LHCN-M2 (cell line): Measurements from ENCODE around the gene TSPYL4. TPM values are rescaled to one million over a fixed set of nuclear protein-coding genes. Genes with fewer than 3 reads are reported as not detected.
A peak's percentile ranks its signal among the peaks of the same experiment; 100 is the strongest.
"Not testable (repeated sequence)": the region's sequence is repeated elsewhere in the genome, so short reads cannot be mapped to it uniquely, and the experiment has no call there.

Experiments
- DNase-seq: peaks from one replicate; pipeline ENCODE4 v3.0.0-alpha.2; 2012; ENCODE audit warnings: low read depth
- polyA plus RNA-seq: library from polyadenylated mRNA; unstranded; fragments of >200 nt; gene quantifications from one replicate; pipeline ENCODE4 v1.2.1, GENCODE V29; 2012; ENCODE audit warnings: missing spikeins
- total RNA-seq: library from RNA; depleted of rRNA; stranded (reverse); fragments of >200 nt; gene quantifications from 2 replicates; pipeline ENCODE4 v1.2.3, GENCODE V29; 2014; rRNA removed

Gene TSPYL4
- total RNA-seq = 16.7 and 18.8 TPM in 2 replicates
- polyA plus RNA-seq = 22.7 TPM

DNA sequence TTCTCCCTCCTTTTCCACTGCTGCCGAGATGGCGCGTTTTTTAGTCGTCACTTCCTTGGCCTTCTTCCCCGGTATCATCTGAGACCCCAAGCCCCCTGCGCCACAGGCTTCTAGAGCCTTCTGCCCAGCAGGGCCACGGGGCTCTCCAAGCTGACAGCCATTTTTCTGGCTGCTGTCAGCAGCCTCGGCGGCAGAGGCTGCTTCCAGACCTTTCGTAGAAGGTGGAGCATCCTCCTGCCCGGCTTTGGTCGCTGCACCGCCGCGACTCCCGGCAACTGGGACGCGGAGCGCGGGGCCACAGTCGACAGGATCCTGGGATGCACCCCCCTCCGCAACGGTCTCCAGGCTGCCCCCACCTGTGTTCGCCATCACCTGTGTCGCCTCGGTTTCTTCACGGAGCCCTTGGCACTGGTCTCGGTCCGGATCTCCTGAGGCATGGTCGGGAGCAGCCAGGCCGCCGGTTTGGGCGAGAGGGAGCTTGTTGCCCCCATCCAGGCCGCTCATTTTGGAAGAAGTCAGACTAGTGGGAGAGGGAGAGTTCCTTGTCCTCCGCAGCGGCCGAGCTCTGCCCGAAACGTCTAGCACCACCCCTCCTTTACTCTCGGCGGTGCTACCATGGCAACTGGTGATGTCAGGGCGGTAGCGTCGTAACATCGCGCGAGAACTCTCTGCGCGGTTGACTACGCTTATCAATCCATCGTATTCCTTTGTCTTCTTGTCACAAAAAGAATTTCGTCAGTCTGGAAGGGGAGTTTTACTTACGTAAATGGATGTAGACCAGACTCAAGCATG is at the start of gene TSPYL4:
TSPYL4 (minus strand) TSS at position 571 of the 792 bp plus-strand sequence; CDS start at position 504, 67 bp downstream.
- peak; percentile 96 for DNase-seq

DNA sequence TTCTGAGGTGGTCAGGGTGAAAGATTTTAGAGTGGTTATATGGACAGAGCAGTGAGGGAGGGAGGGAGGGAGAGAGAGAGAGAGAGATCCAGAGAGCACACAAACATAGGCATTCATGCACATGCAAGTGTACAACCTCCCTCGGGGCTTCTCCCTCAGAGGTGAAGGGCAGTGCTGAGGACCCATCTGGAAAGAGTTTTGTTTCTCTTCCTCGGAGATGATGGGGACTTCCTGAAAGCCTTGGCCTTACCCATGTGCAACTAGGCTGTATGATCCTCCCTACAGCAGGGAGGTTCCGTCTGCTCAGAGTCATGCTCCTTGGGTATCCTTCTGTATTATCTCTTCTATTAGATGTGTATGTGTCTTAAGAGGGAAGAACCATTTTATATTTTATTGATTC is 47.2 kb upstream of the TSPYL4 start:
- no peak for DNase-seq

DNA sequence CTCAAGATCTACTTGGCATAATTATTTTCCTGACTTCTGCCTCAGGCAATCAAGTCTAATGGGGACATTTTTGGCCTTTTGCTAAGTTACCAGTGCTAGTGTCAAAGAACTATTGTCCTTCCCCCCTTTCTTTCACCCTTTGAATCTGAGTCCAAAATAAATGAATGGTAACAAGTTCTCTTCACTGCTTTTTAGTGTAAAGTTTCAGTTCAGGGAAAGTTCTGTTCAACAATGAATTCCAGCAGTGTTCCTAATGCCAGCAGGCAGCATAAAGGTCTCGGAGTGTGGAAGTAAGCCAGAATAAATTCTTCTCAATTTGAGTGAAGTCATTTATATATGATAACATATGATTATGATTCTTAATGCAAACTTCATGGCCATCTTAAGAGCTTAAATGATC is 46.7 kb upstream of the TSPYL4 start:
- no peak for DNase-seq

DNA sequence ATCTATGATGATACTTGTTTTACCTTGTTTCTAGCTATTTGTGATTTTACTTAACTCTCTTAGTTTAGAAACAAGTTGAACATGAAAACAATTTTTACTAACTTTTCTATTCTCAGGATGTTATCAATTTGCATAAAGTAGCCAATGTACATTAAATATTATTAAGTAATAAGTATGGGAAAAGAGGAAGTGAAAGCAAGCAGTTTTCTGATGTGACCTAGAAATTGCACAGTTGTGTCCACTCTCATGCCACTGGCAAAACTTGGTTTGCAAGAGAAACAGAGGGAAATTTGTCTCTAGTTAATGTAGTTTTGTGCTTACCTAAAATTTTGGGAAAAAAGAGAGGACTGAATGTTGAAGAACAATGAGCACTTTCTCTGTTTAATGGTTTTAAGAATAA is 45.1 kb upstream of the TSPYL4 start:
- no peak for DNase-seq

DNA sequence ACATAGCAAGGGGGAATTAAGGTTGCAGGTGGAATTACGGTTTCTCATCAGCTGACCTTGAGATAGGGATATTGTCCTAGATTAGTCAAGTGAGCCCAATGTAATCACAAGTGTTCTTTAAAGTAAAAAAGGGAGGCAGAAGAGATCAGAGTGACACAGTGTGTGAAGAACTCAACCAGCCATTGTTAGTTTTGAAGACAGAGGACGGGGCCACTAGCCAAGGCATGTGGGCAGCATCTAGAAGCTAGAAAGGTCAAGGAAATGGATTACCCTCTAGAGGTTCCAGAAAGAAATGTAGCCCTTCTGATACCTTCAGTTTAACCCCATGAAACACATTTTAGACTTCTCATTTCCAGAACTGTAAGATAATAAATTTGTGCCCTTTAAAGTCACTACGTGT is 44.4 kb upstream of the TSPYL4 start:
- no peak for DNase-seq

DNA sequence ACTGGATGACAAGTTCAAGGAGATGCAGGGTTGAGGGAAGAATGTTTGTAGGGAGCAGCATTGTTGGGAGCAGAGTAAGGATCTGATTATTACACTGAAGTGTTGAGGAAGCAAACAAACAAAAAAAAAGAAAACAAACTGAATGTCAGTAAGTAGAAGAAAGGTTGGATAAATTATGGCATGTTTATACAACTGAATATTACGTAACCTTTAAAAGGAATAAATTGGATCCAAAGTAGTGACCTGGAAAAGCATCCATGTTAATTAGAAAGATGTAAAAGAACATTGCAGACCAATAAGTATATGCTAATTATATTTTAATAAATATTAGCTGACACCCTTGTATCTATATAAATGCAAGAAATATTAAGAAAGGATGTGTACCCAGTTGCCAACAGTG is 38.7 kb upstream of the TSPYL4 start:
- no peak for DNase-seq

DNA sequence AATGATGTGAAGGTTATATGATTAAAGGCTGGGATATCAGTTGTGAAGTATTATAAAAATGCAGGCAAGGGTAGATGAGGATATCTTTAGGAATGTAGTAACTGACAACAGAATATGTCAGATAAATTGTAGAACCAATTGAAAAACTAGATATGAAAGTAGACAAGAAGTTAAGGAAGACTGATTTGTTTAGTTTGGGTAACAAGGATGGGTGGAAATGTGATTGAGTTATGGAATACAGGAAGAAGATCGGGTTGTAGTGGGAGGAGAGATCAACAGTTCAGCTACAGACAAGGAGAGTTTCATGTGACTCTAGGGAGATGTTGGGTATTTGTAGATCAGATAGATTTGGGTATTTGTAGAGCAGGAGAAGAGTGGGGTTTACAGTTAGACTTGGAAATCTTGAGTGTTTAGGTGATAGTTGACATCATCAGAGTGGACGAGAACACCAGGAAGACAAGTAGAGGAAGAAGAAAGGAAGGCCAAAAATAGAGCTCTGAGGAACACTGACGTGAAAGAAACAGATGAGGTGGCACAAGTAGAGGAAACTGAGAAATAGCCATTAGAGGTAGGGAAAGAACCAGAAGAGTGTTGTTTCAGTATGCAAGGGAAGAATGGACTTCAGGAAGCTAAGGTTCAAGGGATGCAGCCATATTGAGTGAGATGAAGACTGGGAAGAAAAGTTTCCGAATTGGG is 38.0 kb upstream of the TSPYL4 start:
- no peak for DNase-seq

DNA sequence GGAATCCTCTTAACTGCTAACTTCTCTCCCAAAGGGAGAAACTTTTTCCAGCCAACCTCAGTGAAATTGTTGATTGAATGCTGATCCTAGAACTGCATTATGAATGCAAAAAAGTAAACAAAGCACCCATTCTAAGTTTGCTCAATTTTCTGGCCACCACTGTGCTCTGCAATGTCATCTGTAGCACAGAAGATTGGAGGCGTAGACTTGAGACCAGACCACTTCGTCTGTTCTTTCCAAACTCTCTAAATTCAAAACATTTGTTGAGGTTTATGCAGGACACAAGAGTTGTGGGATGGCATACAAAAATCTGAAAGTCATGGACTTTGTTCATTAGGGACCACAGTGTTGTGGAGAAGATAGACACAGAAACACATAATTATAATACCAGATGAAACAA is 36.9 kb upstream of the TSPYL4 start:
- no peak for DNase-seq

DNA sequence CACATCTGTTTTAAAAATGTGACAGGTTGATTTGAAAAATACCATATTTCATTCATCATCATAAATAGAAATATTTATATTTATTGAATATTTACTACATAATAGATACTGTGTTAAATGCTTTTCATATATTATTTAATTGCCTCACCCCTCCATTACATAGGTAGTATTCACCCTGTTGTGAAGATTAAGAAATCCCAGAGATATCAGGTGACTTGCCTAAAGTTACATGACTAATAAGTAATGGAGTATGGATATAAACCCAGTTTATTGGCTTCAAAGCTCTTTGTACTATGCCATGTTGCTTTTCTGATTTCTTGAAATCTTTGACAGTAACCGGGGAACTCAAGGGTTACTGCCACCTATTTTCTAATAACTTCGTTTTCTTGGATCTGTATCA is 36.0 kb upstream of the TSPYL4 start:
- DNase-seq = no peak

DNA sequence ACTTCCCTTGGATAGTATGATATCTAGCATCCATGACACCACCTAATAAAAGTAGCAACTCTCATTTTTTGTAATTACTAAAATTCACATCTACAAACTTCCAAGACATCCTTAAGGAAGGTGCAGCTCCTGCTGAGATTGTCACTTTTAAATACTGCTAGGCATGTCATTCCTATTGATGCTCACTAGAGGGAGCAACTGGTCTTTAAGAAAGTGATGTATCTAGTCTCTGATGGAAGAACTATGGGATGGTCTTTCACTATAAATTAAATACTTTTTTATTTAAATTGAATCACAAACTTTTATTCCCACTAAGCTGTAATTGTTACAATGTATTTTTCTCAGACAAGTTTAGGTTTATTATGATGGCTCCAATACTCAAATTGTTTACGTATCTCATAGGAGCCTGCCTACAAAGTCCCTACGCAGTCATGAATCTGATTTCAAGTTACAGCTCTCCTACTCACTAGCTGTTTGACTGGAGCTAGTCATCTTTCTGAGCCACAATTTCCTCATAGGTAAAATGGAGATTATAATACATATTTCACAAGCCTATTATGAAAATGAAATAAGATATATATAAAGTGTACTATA is 33.9 kb upstream of the TSPYL4 start:
- DNase-seq = peak; percentile 49

DNA sequence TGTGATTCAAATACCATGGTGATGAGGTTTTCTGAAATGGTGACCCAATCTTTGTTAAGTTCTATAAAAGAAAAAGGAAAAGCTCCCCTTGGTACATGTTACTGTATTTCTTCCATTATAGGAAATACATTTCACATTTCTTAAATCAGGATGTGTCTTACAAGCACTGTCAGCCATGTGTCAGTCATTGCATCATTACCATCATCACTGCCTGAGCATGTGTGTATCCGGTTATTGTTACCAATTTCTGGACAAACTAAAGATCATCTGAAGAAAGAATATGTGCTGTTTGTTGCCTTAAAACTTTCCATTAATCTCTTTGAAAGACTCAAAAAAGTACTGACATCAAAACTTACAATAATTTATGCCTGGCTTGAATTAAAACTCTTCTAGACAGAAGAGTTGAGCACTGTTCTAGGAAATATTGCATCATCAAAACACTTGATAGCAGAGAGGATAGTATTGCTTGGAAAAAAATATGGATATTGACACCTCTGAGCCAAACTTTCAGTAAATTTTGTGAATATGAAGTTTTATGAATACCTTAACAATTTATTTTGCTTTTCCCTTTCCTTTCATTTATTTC is 33.0 kb upstream of the TSPYL4 start:
- no peak for DNase-seq

DNA sequence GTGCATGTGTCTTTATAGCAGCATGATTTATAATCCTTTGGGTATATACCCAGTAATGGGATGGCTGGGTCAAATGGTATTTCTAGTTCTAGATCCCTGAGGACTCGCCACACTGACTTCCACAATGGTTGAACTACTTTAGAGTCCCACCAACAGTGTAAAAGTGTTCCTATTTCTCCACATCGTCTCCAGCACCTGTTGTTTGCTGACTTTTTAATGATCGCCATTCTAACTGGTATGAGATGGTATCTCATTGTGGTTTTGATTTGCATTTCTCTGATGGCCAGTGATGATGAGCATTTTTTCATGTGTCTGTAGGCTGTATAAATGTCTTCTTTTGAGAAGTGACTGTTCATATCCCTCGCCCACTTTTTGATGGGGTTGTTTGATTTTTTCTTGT is 31.1 kb upstream of the TSPYL4 start:
- not testable (repeated sequence) for DNase-seq

DNA sequence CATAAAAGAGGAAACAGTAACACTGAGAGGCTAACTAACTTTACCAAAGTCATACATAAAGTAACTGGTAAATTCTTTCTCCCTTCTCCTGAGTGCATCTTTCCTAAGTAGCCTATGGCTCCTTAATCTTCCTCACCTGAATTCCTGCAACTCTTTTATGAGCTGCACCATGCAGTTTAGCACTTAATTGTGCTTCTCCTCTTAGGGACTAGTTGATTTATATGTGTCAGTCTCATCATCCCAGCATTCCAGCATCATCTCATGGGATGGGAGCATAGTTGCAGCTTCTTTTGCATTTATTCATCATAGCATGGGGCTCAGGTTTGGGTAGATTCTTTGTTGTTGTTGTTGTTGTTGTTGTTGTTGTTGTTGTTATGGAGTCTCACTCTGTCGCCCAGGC is 29.3 kb upstream of the TSPYL4 start:
- no peak for DNase-seq

DNA sequence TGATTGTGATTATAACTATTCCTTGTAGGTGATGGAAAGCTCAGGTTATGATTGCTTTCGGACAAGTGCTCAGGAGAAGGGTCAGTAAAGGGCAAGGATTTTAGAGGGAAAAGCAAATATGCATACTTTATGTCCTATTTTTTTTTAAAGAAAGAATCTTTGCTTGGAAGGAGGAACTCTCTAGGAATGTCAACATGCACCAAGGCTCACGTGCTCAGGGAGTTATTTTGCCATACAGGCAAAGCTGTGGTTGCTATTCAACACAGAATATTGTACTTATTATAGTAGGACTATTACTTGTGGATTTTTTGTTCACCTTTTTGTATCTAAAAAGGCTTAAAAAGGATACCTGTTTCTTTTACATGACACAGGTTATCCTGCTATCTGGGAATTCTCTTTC is 28.8 kb upstream of the TSPYL4 start:
- DNase-seq = no peak

DNA sequence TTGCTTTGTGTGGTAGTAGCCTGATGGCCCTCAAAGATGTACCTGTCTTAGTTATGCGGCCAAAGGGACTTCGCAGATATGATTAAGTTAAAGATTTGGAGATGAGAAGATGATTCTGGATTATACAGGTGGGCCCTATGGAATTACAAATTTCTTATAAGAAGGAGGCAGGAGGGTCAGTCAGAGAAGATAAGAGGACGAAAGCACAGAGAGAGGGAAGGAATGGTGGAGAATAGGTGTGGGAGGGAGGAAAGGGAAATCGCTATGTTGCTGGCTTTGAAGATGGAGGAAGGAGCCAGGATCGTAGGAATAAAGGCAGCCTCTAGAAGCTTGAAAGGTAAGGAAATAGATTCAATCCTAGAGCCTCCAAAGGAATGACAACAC is 27.1 kb upstream of the TSPYL4 start:
- DNase-seq = no peak

DNA sequence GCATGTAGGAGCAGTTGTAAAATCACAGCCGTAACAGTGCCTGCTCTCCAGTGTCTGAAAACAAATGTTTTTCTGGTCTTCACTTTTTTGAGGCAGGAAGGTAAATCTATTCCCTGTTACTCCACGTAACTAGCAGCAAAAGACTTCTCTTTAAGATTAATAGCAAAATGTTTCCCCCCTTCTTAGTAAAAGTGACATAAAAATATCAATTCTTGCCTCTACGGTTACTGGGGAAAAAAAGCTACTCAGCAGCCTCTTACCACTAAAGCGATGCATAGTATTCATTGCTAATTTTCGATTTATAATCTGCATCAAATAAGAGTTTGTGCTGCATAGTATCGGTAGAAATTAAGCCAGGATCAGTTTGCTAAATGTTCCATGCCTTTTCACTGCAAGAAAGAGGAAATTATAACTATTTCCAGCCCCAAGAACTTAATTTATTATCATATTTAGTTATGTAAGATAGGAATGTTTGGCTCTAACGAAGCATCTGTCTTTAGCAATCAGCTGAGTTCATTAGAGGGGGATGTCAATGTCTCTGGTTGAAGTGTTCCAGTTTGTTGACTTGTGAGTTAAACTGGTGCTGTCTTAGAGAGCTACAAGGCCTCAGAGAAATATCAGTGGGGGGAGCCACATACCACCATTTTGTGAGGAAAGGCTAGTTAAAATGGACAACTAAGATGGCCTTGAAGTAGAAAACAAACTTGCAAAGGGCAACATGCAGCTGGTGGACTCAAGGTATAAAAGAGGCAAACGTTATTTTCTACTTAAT is 26.5 kb upstream of the TSPYL4 start:
- no peak for DNase-seq

DNA sequence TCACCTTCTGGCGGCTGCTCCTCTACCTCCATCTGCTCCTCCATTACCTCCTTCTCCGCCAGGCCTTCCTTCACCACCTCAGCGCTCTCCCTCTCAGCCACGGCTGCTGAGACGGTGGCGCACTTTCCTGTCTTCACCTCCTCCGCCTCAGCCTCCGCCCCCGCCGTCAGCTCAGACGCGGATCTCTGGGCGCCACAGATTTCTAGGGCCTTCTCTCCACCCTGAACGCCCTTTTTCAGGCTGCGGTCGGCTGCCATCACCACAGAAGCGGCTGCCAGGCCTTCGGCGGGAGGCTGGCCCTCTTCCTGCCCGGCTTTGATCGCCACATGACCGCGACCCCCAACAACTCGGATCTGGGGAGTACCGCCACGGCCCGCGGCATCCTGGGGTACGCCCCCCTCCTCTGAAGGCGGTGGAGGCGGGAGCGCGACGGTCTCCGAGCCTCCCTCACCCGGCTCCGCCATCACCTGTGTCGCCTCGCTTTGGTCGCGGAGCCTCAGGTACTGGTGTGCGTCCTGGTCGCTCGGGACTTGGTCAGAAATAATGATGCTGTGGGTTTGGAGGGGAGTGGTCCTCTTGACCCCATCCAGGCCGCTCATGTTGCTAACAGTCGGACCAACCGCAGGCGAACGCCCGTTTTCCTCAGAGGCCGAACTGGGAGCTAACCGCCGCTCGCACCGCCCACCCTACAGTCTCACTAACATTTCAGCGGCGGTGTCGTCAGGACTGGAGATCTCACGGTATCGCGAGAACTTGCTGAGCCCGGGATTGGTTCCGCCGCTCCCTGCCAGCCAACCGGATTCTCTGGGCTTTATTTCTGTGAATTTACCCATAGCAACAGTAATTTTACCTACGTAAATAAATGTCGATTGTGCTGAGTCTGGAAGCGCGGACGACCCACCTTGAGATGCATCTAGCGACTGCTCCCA is 25.6 kb upstream of the TSPYL4 start, which contains the start of gene TSPYL1:
TSPYL1 (minus strand) TSS at position 699 of the 929 bp plus-strand sequence; CDS start at position 599, 100 bp downstream.
- DNase-seq = peak; percentile 97

DNA sequence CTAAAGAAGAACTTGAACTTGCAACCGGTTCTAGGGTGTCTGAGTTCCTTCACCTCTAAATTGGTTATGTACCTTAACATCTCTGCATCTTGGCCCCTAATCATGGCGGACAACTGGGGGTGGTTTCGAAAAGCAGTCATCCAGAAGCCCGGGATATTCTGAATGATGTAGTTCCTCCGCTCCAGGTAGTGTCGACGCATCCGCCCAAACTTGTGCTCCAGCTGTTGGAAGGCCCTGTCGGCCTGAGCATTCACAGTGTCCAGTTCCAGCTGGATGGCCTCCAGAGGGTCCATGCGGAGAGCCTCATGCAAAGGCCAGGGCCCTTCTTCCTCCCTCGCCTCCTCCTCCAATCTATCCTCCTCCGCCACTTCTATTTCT is 25.0 kb upstream of the TSPYL4 start:
- peak; percentile 51 for DNase-seq

DNA sequence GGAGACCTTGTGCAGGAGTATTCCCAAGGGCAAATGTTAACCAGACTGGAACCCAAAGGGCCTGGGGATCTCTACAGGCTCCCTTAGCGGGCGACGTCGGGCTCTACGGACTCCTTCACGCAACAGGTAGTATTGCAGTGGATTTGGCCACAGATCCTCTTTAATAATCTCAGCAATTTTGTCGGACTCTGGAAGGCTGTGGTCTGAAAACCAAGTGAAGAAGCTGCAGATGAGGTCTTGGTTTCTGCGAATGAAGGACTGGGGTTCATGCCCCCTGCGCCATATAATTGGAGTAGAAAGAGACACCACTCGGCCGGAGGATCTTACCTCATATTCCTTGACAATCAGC is 24.6 kb upstream of the TSPYL4 start:
- DNase-seq = no peak

DNA sequence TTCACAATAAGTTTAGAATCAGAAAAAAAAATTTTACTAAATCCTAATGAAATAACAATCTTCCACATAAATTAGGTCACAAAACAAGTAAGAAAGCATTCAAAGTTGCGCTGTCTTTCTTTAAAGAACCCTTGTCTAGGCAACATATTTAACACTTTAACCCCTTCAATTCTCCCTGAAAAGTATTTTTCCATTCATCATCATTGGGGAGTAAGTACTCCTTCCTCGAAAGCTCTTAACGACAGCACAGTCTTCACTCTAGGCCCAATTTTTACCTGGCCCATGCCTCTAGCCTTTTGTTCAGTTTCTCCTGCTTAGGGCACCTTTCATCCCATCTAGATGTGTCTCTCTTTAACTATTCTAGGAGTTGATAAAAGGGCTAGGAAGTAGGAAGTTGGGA is 23.2 kb upstream of the TSPYL4 start:
- no peak for DNase-seq
